ENCODE measurements around the gene ZCCHC13.
A peak's percentile ranks its signal among the peaks of the same experiment; 100 is the strongest.
"Not testable (repeated sequence)": the region's sequence is repeated elsewhere in the genome, so short reads cannot be mapped to it uniquely, and the experiment has no call there.

The ZCCHC13 gene

GRCh38 chrX:74304016-74304415 is at the start of gene ZCCHC13:
Gene ZCCHC13 (plus strand): TSS chrX:74304180. CDS start chrX:74304267, 87 bp downstream.
- DNase-seq: no peak

- DNase-seq: not testable (repeated sequence)
Measured at GRCh38 chrX:74258111-74258510, 45.9 kb upstream of the ZCCHC13 start.

GRCh38 chrX:74259885-74260491 is 44.0 kb upstream of the ZCCHC13 start:
- no peak for DNase-seq

- DNase-seq: no peak
Measured at GRCh38 chrX:74262452-74263209, 41.3 kb upstream of the ZCCHC13 start.

GRCh38 chrX:74270393-74270792 is 33.6 kb upstream of the ZCCHC13 start:
- DNase-seq: no peak

GRCh38 chrX:74272230-74272629 is 31.8 kb upstream of the ZCCHC13 start:
- DNase-seq: no peak

- no peak for DNase-seq
Measured at GRCh38 chrX:74274516-74274915, 29.5 kb upstream of the ZCCHC13 start.

- DNase-seq: no peak
Measured at GRCh38 chrX:74277320-74277719, 26.7 kb upstream of the ZCCHC13 start.

- no peak for DNase-seq
Measured at GRCh38 chrX:74277846-74278245, 26.1 kb upstream of the ZCCHC13 start.

- no peak for DNase-seq
Measured at GRCh38 chrX:74280759-74281158, 23.2 kb upstream of the ZCCHC13 start.

GRCh38 chrX:74284391-74284952 is 19.5 kb upstream of the ZCCHC13 start:
- no peak for DNase-seq

- DNase-seq: no peak
Measured at GRCh38 chrX:74286950-74287740, 16.8 kb upstream of the ZCCHC13 start.

- no peak for DNase-seq
Measured at GRCh38 chrX:74291577-74291963, 12.4 kb upstream of the ZCCHC13 start.

GRCh38 chrX:74291964-74292807 is 11.8 kb upstream of the ZCCHC13 start:
- DNase-seq: peak; percentile 73 to 85

- DNase-seq: no peak
Measured at GRCh38 chrX:74292808-74293123, 11.2 kb upstream of the ZCCHC13 start.

GRCh38 chrX:74293343-74293946 is 10.5 kb upstream of the ZCCHC13 start:
- DNase-seq: peak; percentile 25 to 26

- no peak for DNase-seq
Measured at GRCh38 chrX:74295101-74295500, 8.9 kb upstream of the ZCCHC13 start.

- no peak for DNase-seq
Measured at GRCh38 chrX:74297766-74298165, 6.2 kb upstream of the ZCCHC13 start.

GRCh38 chrX:74300869-74301268 is 3.1 kb upstream of the ZCCHC13 start:
- no peak for DNase-seq

- no peak for DNase-seq
Measured at GRCh38 chrX:74318672-74319071, 14.7 kb downstream of the ZCCHC13 start.

- DNase-seq: not testable (repeated sequence)
Measured at GRCh38 chrX:74319321-74319720, 15.3 kb downstream of the ZCCHC13 start.

- DNase-seq: no peak
Measured at GRCh38 chrX:74321191-74321590, 17.2 kb downstream of the ZCCHC13 start.
